Umbilical cord (tissue), 1 donor: ENCODE results near the gene FNDC4. TPM values are rescaled to one million over a fixed set of nuclear protein-coding genes. Genes with fewer than 3 reads are reported as not detected.

Source experiments
- total RNA-seq: library from RNA; depleted of rRNA; stranded (reverse); fragments of >200 nt; gene quantifications from one replicate; pipeline ENCODE4 v1.2.3, GENCODE V29; 2014; ENCODE audit warnings: low replicate concordance; ENCODE audit not compliant: insufficient read depth

FNDC4 gene
- total RNA-seq, 1 donor from 2014 or later: 3.1 TPM

Other genes with a start within 250 kb of the FNDC4 start
- 5.5 TPM for gene SLC30A3, start 232.2 kb downstream of the FNDC4 start, total RNA-seq
- gene DNAJC5G, start 219.8 kb downstream of the FNDC4 start, total RNA-seq: not detected
- 5.1 TPM for gene TRIM54, start 212.8 kb downstream of the FNDC4 start, total RNA-seq
- 1.4 TPM for gene UCN, start 186.8 kb downstream of the FNDC4 start, total RNA-seq
- 27.9 TPM for gene MPV17, start 172.1 kb downstream of the FNDC4 start, total RNA-seq
- 31.8 TPM for gene GTF3C2, start 138.4 kb downstream of the FNDC4 start, total RNA-seq
- 10.1 TPM for gene EIF2B4, start 124.9 kb downstream of the FNDC4 start, total RNA-seq
- gene SNX17, start 124.6 kb downstream of the FNDC4 start, total RNA-seq: 98.0 TPM
- 8.4 TPM for gene ZNF513, start 114.5 kb downstream of the FNDC4 start, total RNA-seq
- gene PPM1G, start 85.6 kb downstream of the FNDC4 start, total RNA-seq: 28.2 TPM
- 89.3 TPM for gene NRBP1, start 66.6 kb downstream of the FNDC4 start, total RNA-seq
- not detected for gene KRTCAP3, start 52.8 kb downstream of the FNDC4 start, total RNA-seq
- gene IFT172, start 5.5 kb downstream of the FNDC4 start, total RNA-seq: 21.4 TPM
- gene GCKR, start 1.6 kb upstream of the FNDC4 start, total RNA-seq: not detected
- 27.7 TPM for gene ZNF512, start 87.8 kb upstream of the FNDC4 start, total RNA-seq
- gene CCDC121, start 133.8 kb upstream of the FNDC4 start, total RNA-seq: 10.6 TPM
- gene GPN1, start 133.8 kb upstream of the FNDC4 start, total RNA-seq: 27.2 TPM
- gene SUPT7L, start 168.4 kb upstream of the FNDC4 start, total RNA-seq: 30.6 TPM
- 24.6 TPM for gene SLC4A1AP, start 168.7 kb upstream of the FNDC4 start, total RNA-seq